ENCODE results near the gene VRK1.

The VRK1 gene

GRCh38 chr14:96754162-96754844 lies 42.9 kb upstream of the VRK1 start:
- TF ChIP-seq MAX (IDR thresholded peaks at IDR 0.05; ENCODE audit: low read depth, low read length) (no peak), MYC (IDR thresholded peaks at IDR 0.05; ENCODE audit: low read depth, low read length) (no peak)
- DNase-seq (ENCODE audit: low read depth) = no peak
- no peak overlapping the region for H3K4me3 ChIP-seq (ENCODE audit: low read depth, low read length)

GRCh38 chr14:96754845-96755184 lies 42.4 kb upstream of the VRK1 start:
- peak; percentile 74 for DNase-seq (ENCODE audit: low read depth)
- no peak for TF ChIP-seq MAX (IDR thresholded peaks at IDR 0.05; ENCODE audit: low read depth, low read length)
- TF ChIP-seq CTCF (IDR thresholded peaks at IDR 0.05; ENCODE audit: low read depth, low read length) = no peak
- TF ChIP-seq POLR2A (IDR thresholded peaks at IDR 0.05; ENCODE audit: extremely low read depth, insufficient read length) = no peak
- no peak overlapping the region for H3K4me3 ChIP-seq (ENCODE audit: low read depth, low read length)

GRCh38 chr14:96756745-96757144 lies 40.4 kb upstream of the VRK1 start:
- TF ChIP-seq POLR2A (IDR thresholded peaks at IDR 0.05; ENCODE audit: extremely low read depth, insufficient read length) = no peak
- no peak for TF ChIP-seq MYC (IDR thresholded peaks at IDR 0.05; ENCODE audit: low read depth, low read length)
- TF ChIP-seq MAX (IDR thresholded peaks at IDR 0.05; ENCODE audit: low read depth, low read length) = no peak
- TF ChIP-seq CTCF (IDR thresholded peaks at IDR 0.05; ENCODE audit: low read depth, low read length) = no peak
- DNase-seq (ENCODE audit: low read depth) = no peak
- no peak overlapping the region for H3K4me3 ChIP-seq (ENCODE audit: low read depth, low read length)

- H3K4me3 ChIP-seq (ENCODE audit: low read depth, low read length) = no peak overlapping the region
- DNase-seq (ENCODE audit: low read depth) = no peak
- TF ChIP-seq MYC (IDR thresholded peaks at IDR 0.05; ENCODE audit: low read depth, low read length) (no peak), MAX (IDR thresholded peaks at IDR 0.05; ENCODE audit: low read depth, low read length) (no peak), POLR2A (IDR thresholded peaks at IDR 0.05; ENCODE audit: extremely low read depth, insufficient read length) (no peak), CTCF (IDR thresholded peaks at IDR 0.05; ENCODE audit: low read depth, low read length) (no peak)
These were observed 39.7 kb upstream of the VRK1 start for GRCh38 chr14:96757456-96757855.

- DNase-seq (ENCODE audit: low read depth) = no peak
These were observed 36.1 kb upstream of the VRK1 start for GRCh38 chr14:96761066-96761465.

GRCh38 chr14:96762650-96763049 lies 34.5 kb upstream of the VRK1 start:
- TF ChIP-seq MYC (IDR thresholded peaks at IDR 0.05; ENCODE audit: low read depth, low read length) (no peak), POLR2A (IDR thresholded peaks at IDR 0.05; ENCODE audit: extremely low read depth, insufficient read length) (no peak), CTCF (IDR thresholded peaks at IDR 0.05; ENCODE audit: low read depth, low read length) (no peak), MAX (IDR thresholded peaks at IDR 0.05; ENCODE audit: low read depth, low read length) (peak; percentile 57; the same call in 1 of the 2 replicates)
- no peak overlapping the region for H3K4me3 ChIP-seq (ENCODE audit: low read depth, low read length)
- DNase-seq (ENCODE audit: low read depth) = peak; percentile 74

More at GRCh38 chr14:96761066-96761465, 36.1 kb upstream of the VRK1 start:
- TF ChIP-seq MAX (IDR thresholded peaks at IDR 0.05; ENCODE audit: low read depth, low read length) = no peak
- H3K4me3 ChIP-seq (ENCODE audit: low read depth, low read length) = no peak overlapping the region
